Upper lobe of left lung (tissue), 6 donors: ENCODE data around the gene DISC1. TPM values are rescaled to one million over a fixed set of nuclear protein-coding genes. Genes with fewer than 3 reads are reported as not detected.

ENCODE experiments used
- ATAC-seq, 2 donors: fragments of 200-7000 bp; cut with Tn5 transposase; one replicate each; pipeline ENCODE4 v1.9.1; 2022; ENCODE audit warnings: mild to moderate bottlenecking in 2 of 2, moderate library complexity in 2 of 2; ENCODE audit not compliant: low FRiP score in 2 of 2
- DNase-seq, 2 donors: peaks; one replicate each; pipeline ENCODE4 v3.0.0-alpha.2; 2019 to 2020
- H3K27ac ChIP-seq, 4 donors: fragments of 200-600 bp; sonication (generic); one replicate each; pipeline ENCODE4 v1.5.1; 2016 to 2019
- H3K27me3 ChIP-seq, 4 donors: fragments of 200-600 bp; sonication (generic); one replicate each; pipeline ENCODE4 v1.5.1; 2017 to 2019
- H3K36me3 ChIP-seq, 4 donors: fragments of 200-600 bp; sonication (generic); one replicate each; pipeline ENCODE4 v1.5.1; 2016 to 2019
- H3K4me1 ChIP-seq, 4 donors: fragments of 200-600 bp; sonication (generic); one replicate each; pipeline ENCODE4 v1.5.1; 2018 to 2019
- H3K4me3 ChIP-seq, 4 donors: fragments of 200-600 bp; sonication (generic); one replicate each; pipeline ENCODE4 v1.5.1; 2017 to 2019; ENCODE audit warnings: mild to moderate bottlenecking in 2 of 4, moderate library complexity in 1 of 4
- H3K9me3 ChIP-seq, 4 donors: fragments of 200-600 bp; sonication (generic); one replicate each; pipeline ENCODE4 v1.5.1; 2018 to 2019
- EP300 ChIP-seq, 4 donors: sonication (generic); formaldehyde crosslinking; IDR thresholded peaks; one replicate each; pipeline ENCODE4 v1.5.1; 2017; ENCODE audit warnings: antibody characterized with exemption in 4 of 4, control low read depth in 2 of 4
- POLR2A ChIP-seq, 4 donors: fragments of 450-650 bp; IDR thresholded peaks; one replicate each; pipeline ENCODE4 v1.5.1; 2016 to 2017; ENCODE audit warnings: antibody characterized with exemption in 4 of 4, mild to moderate bottlenecking in 2 of 4
- POLR2AphosphoS5 ChIP-seq, 2 donors: sonication (generic); formaldehyde crosslinking; IDR thresholded peaks; one replicate each; pipeline ENCODE4 v1.5.1; 2017; ENCODE audit warnings: antibody characterized with exemption in 2 of 2
- WGBS, 2 donors: methylation state at CpG; one replicate each; pipeline ENCODE4 v1.1.5; 2017 to 2018; 5-methylcytosine and 5-hydroxymethylcytosine counted together
- total RNA-seq, 6 donors: library from RNA; depleted of rRNA in 4 of 6; stranded (reverse); fragments of >200 nt in 4 of 6; gene quantifications; one replicate each; pipeline versions ENCODE4 v1.1.0 to v1.2.1, GENCODE V29; 2016 to 2021
- TF ChIP-seq, protein P1 (sequence below), 6 experiments: fragments of 450-650 bp in 4 of 6; fragments of 200-600 bp in 2 of 6; sonication (generic) in 2 of 6; IDR thresholded peaks; one replicate each; pipeline ENCODE4 v1.5.1; 2016 to 2019; ENCODE audit warnings: antibody characterized with exemption in 6 of 6
- donor health status: DM: no; HTN: no; CAD: no; lungs with moderate emphysema.
- donor health status: DM: no; HTN: yes; CAD: no; lungs with severe emphysema.

The DISC1 gene
- total RNA-seq, 6 donors from 2014 or later, result 6.1 to 16.8 (median 10.5) TPM

DNA sequence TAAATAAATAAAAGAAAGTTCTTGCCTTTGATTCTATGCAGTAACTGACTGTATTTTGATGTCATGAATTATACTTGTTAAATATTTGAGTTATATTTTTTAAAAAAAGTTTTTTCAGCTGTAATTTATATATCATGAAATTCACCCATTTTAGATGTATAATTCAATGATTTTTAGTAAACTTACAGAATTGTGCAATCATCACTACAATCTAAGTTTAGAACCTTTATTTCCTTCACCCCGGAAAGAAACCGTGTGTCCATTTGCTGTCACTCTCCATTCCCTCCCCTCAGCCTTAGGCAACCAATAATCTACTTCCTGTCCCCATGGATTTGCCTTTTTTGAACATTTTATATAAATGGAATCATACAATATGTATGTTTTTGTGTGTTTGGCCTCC is 32.5 kb upstream of the DISC1 start:
- TF ChIP-seq POLR2A (IDR thresholded peaks at IDR 0.05) (no peak), POLR2AphosphoS5 (IDR thresholded peaks at IDR 0.05) (no peak), EP300 (IDR thresholded peaks at IDR 0.05) (no peak)
- TF ChIP-seq, protein P1, sequence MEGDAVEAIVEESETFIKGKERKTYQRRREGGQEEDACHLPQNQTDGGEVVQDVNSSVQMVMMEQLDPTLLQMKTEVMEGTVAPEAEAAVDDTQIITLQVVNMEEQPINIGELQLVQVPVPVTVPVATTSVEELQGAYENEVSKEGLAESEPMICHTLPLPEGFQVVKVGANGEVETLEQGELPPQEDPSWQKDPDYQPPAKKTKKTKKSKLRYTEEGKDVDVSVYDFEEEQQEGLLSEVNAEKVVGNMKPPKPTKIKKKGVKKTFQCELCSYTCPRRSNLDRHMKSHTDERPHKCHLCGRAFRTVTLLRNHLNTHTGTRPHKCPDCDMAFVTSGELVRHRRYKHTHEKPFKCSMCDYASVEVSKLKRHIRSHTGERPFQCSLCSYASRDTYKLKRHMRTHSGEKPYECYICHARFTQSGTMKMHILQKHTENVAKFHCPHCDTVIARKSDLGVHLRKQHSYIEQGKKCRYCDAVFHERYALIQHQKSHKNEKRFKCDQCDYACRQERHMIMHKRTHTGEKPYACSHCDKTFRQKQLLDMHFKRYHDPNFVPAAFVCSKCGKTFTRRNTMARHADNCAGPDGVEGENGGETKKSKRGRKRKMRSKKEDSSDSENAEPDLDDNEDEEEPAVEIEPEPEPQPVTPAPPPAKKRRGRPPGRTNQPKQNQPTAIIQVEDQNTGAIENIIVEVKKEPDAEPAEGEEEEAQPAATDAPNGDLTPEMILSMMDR (IDR thresholded peaks at IDR 0.05), result no peak
- 48 to 53% methylated on average over 2 of the region's 2 CpGs for whole genome bisulfite sequencing, 2 donors
- Histone ChIP-seq H3K4me1 (no peaks in the 10 kb centered on the region), H3K27me3 (no peaks in the 10 kb centered on the region), H3K4me3 (no peak overlapping the region), H3K9me3 (no peaks in the 10 kb centered on the region), H3K27ac (no peak overlapping the region), H3K36me3 (no peaks in the 10 kb centered on the region)
- ATAC-seq (no peak), DNase-seq (no peak)

DNA sequence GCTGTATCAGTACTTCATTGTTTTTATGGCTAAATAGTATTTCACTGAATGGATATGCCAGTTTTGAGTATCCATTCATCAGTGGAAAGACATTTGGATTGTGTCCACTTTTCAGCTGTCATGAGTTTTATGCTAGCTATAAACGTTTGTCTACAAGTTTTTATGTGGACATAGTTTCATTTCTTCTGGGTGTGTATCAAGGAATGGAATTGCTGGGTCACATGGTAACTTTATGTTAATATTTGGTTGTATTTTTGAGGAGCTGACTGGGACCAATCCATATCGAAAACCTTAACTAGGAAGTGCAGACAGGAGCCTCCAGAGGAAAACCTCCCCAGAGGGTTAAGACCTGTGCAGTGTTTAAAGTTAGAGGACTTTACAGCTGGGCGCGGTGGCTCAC is 31.8 kb upstream of the DISC1 start:
- H3K36me3 ChIP-seq, result no peaks in the 10 kb centered on the region
- no peak overlapping the region for H3K27ac ChIP-seq
- DNase-seq (no peak), ATAC-seq (no peak)
- H3K4me1 ChIP-seq, result no peaks in the 10 kb centered on the region
- H3K27me3 ChIP-seq, result no peaks in the 10 kb centered on the region
- 71 to 89% methylated on average over 4 of the region's 4 CpGs for WGBS, 2 donors
- no peak overlapping the region for H3K4me3 ChIP-seq
- no peak for TF ChIP-seq EP300 (IDR thresholded peaks at IDR 0.05)
- no peak for TF ChIP-seq POLR2AphosphoS5 (IDR thresholded peaks at IDR 0.05)
- TF ChIP-seq POLR2A (IDR thresholded peaks at IDR 0.05), result no peak
- TF ChIP-seq, protein P1 (IDR thresholded peaks at IDR 0.05), result no peak
- H3K9me3 ChIP-seq, result no peaks in the 10 kb centered on the region

DNA sequence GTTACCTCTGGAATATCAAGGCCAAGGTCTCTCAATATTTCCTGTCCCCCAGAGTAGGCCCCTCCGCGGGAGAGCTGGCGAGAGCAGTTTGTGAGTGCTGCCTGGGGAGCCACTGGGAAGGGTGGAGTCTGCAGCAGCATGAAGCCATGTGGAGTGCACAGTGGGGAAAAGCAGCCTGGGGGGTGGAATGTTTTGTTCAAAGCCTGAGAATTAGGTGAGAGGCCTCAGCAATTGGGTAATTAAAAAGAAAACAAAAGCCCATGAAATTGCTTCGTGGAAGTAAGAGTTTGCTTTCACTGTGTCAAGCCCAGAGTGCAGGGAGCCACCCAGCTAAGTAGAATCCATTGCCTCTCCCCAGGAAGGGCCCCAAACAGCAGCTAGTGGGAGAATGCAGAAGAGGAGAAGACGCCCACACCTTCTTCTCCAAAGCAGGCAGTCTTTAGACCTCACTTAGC is 30.2 kb upstream of the DISC1 start:
- WGBS, 2 donors, result 42 to 53% methylated on average over 5 of the region's 5 CpGs
- H3K4me3 ChIP-seq, result no peak overlapping the region
- no peaks in the 10 kb centered on the region for H3K27me3 ChIP-seq
- TF ChIP-seq EP300 (IDR thresholded peaks at IDR 0.05), result no peak
- no peak for TF ChIP-seq POLR2AphosphoS5 (IDR thresholded peaks at IDR 0.05)
- TF ChIP-seq, protein P1 (IDR thresholded peaks at IDR 0.05), result no peak
- no peak for TF ChIP-seq POLR2A (IDR thresholded peaks at IDR 0.05)
- H3K36me3 ChIP-seq, result no peaks in the 10 kb centered on the region
- no peak overlapping the region for H3K27ac ChIP-seq
- ATAC-seq (no peak), DNase-seq (no peak)
- no peaks in the 10 kb centered on the region for H3K9me3 ChIP-seq
- H3K4me1 ChIP-seq, result peaks cover 0 to 9% (median 0%) of the 10 kb centered on the region in 4 donors

- no peaks in the 10 kb centered on the region for H3K27me3 ChIP-seq
- TF ChIP-seq EP300 (IDR thresholded peaks at IDR 0.05) (no peak), POLR2A (IDR thresholded peaks at IDR 0.05) (no peak)
- TF ChIP-seq, protein P1 (IDR thresholded peaks at IDR 0.05), result no peak
- H3K4me3 ChIP-seq, result no peak overlapping the region
- peaks cover 0 to 17% (median 4%) of the 10 kb centered on the region in 4 donors for H3K4me1 ChIP-seq
- H3K9me3 ChIP-seq, result no peaks in the 10 kb centered on the region
- ATAC-seq, result no peak
- DNase-seq, result no peak
- no peaks in the 10 kb centered on the region for H3K36me3 ChIP-seq
- no peak overlapping the region for H3K27ac ChIP-seq
- WGBS, 2 donors, result 95 to 97% methylated on average over 1 of the region's 1 CpG
Measured at GRCh38 chr1:231597971-231598370, 28.6 kb upstream of the DISC1 start.

DNA sequence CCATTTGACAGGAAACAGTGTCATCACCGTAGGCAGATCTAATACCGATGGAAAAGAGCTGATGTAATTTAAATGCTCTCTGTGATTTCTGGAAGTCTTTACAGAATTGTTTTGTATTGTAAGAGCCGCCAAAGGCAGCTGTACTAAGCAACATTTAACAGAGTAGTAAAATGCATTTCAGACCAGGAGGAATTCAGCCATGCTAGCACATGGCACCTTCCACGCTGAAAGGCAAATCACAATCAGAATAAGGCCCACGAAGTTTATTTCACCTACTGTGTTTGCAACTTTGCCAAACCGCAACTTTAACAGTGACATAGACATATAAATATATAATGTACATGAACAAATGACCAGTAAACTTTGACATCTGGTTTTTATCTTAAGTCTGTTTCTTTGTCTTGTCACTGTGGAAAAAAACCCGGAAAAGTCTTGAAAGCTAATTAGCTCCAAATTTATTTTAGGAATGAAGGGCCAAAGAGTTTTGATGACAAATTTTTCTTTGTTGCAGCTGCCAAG is 26.1 kb upstream of the DISC1 start:
- Histone ChIP-seq H3K9me3 (no peaks in the 10 kb centered on the region), H3K36me3 (no peaks in the 10 kb centered on the region), H3K4me3 (no peak overlapping the region), H3K4me1 (peaks cover 0 to 20% (median 6%) of the 10 kb centered on the region in 4 donors), H3K27me3 (no peaks in the 10 kb centered on the region), H3K27ac (no peak overlapping the region)
- DNase-seq (no peak), ATAC-seq (no peak)
- no peak for TF ChIP-seq EP300 (IDR thresholded peaks at IDR 0.05)
- TF ChIP-seq, protein P1 (IDR thresholded peaks at IDR 0.05), result no peak
- TF ChIP-seq POLR2A (IDR thresholded peaks at IDR 0.05), result no peak
- TF ChIP-seq POLR2AphosphoS5 (IDR thresholded peaks at IDR 0.05), result no peak
- whole genome bisulfite sequencing, 2 donors, result 38 to 49% methylated on average over 7 of the region's 7 CpGs
